HG03442 (cell line): ENCODE results near the gene TEAD3.
"Not testable (repeated sequence)": the region's sequence is repeated elsewhere in the genome, so short reads cannot be mapped to it uniquely, and the experiment has no call there.

ENCODE experiments used
- ATAC-seq: cut with Tn5 transposase; IDR thresholded peaks from one replicate; pipeline ENCODE4 v1.9.1; 2021; ENCODE audit warnings: mild to moderate bottlenecking, moderate library complexity; ENCODE audit not compliant: unreplicated experiment

TEAD3 gene

GRCh38 chr6:35496841-35497570 lies at the start of gene TEAD3:
TSS of gene TEAD3 (minus strand) at chr6:35497079.
- no peak for ATAC-seq

- ATAC-seq = no peak
Measured at GRCh38 chr6:35544769-35545361, 48.0 kb upstream of the TEAD3 start.

GRCh38 chr6:35543459-35544193 lies 46.7 kb upstream of the TEAD3 start:
- ATAC-seq = no peak

- no peak for ATAC-seq
Measured at GRCh38 chr6:35541836-35542235, 45.0 kb upstream of the TEAD3 start.

GRCh38 chr6:35539223-35539622 lies 42.3 kb upstream of the TEAD3 start:
- ATAC-seq = no peak

- ATAC-seq = not testable (repeated sequence)
Measured at GRCh38 chr6:35535847-35536246, 39.0 kb upstream of the TEAD3 start.

DNA sequence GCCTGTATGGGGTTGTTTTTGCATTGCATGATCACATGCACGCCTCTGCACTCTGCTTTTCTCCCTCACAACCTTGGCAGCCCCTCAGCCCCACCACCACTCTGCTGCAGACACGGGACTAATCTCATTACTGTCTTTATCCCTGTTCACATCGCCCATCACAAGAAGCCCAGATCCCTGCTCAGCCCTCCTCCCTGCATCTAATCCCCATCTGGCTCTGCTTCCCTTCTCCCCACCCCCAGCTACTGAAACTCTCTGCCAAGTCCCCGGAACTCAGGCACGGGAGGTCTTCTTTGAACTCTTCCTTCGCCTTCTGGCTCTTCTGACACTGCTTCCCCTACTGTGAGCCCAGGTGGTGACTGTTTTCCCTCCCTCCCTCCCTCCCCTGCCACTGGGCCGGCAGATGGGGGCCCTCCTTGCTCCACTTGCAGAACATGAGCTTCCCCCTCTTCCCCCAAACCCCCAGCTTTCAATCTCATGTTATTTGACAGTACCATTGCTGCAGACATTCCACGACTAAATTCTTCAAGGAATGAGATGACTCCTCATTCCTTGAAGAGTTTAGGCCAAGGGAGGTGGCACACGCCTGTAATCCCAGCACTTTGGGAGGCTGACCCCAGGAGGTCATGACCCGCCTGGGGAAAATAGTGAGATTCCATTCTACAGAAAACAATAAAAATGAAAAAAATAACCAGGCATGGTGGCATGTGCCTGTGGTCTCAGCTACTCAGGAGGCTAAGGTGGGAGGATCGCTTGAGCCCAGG lies 37.7 kb upstream of the TEAD3 start:
- no peak for ATAC-seq

- ATAC-seq = no peak
Measured at GRCh38 chr6:35533981-35534380, 37.1 kb upstream of the TEAD3 start.

DNA sequence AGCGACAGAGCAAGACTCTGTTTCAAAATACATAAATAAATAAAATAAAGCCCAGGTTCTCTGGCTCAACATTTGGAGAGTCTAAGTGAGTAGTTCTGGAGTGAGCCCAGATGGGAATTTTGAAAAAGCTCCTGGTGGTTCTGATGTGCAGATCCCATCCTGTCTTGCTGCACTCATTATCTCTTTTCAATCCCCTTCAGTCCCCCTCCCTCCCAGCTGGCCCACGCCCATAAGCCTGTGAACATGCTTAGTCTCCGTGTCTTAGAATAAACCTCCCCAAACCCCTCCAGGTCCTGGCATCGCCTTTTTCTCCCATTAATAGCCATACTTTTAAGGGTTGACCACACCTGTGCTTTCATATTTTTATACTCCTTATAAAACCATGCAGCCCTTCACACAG lies 35.2 kb upstream of the TEAD3 start:
- no peak for ATAC-seq

DNA sequence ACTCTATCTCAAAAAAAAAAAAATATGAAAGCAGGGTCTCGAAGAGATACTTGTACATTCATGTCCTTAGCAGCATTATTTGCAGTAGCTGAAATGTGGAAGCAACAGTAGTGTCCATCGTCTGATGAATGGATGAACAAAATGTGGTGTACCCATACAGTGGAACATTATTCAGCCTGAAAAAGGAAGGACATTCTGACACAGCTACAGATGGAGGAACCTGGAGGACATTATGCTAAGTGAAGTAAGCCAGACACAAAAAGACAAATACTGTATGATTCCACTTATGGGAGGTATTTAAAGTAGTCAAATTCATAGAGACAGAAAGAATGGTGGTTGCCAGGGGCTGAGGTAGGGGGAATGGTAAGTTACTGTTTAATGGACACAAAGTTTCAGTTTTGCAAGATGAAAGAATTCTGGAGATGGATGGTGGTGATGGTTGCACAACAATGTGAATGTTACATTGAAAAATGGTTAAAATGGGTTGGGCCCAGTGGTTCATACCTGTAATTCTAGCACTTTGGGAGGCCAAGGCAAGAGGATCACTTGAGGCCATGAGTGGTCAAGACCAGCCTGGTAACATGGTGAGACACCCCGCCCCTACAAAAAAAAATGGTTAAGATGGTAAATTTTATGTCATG lies 27.6 kb upstream of the TEAD3 start:
- ATAC-seq = no peak

DNA sequence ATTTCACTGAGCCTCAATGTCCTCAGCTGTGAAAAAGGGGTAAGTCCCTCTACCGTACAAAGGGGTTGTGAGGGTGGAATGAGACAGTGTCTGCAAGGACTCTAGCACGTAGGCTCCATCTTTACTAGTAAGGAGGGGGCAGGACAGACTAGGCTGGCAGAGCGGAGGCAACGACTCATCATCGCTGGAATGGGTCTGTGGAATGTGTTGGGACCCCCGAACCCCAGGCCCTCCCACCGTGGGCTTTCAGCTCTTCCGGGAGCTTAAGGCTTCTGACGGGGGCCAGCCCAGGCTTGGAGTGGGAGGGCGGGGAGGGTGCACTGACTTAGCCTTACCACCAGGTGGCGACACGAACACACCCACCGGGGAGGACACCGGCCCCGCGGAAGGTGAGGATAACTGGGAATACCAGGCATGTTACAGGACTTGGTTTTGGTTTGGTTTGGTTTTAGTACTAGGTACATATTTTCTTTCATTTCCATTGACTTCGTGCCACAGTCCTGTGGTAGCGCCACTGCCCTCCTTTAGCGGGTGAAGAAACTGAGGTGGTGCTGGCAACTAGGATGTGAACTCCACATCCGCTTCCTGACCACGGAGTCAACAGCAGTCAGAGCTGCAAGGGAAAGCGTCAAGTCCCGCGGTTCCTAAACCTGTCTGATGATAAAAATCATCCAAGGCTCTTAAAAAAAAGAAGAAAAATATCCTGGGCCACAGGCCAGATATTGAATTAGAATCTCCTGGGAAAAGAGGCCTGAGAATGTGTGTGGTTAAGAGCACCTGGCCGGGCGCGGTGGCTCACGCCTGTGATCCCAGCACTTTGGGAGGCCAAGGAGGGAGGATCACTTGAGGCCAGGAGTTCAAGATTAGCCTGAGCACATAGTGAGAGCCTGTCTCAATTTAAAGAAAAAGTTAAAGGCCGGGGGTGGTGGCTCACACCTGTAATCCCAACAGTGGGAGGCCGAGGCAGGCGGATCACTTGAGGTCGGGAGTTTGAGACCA lies 26.1 kb upstream of the TEAD3 start:
- no peak for ATAC-seq

GRCh38 chr6:35522151-35522550 lies 25.3 kb upstream of the TEAD3 start:
- ATAC-seq = no peak

- ATAC-seq = no peak
Measured at GRCh38 chr6:35521235-35521634, 24.4 kb upstream of the TEAD3 start.

DNA sequence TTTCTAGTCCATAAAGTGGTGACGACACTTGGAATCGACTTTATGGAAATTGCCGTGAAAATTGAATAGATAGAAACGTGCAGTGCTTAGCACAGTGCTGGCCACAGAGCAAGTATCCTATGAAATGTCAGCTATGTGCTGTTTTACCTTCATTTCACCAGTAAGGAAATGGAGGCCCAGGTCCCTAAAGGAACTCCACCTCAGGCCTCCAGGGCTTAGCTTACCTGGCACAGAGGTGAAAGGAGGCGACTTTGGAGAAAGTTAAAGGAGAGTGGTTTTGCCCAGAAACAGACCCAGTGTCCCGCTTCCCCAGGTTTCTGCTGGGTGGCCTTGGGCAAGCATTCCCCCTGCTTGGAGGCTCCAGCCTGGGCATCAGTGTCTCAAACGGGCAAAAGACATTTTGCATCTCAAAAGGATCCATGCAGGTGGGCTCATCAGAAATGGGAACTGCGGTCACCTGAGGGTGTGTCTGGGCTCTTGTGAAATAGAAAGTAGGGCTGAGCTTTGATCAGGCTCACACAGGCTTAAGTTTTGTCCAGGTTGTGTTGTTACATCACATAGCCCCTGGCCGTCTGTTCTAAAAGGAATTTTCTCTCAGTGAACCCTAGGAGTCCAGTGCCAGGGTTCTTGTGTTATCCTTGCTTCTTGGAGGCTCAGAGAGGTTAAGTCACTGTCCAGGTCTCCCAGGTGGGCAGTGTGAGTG lies 22.6 kb upstream of the TEAD3 start:
- no peak for ATAC-seq

GRCh38 chr6:35518566-35519312 lies 21.9 kb upstream of the TEAD3 start:
- no peak for ATAC-seq

DNA sequence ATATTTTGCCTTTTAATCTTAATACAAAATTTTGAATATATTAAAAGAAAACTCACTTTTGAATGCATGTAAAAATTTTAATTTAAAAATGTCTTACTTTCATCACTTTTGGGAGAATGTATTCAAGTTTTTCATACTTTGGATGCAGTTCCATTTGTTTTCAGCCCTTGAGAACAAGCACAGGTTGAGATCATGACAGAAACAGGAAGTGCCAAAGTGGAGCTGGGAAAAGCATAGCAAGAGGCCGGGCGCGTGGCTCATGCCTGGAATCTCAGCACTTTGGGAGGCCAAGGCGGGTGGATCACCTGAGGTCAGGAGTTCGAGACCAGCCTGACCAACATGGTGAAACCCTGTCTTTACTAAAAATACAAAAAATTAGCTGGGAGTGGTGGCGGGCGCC lies 21.1 kb upstream of the TEAD3 start:
- not testable (repeated sequence) for ATAC-seq

DNA sequence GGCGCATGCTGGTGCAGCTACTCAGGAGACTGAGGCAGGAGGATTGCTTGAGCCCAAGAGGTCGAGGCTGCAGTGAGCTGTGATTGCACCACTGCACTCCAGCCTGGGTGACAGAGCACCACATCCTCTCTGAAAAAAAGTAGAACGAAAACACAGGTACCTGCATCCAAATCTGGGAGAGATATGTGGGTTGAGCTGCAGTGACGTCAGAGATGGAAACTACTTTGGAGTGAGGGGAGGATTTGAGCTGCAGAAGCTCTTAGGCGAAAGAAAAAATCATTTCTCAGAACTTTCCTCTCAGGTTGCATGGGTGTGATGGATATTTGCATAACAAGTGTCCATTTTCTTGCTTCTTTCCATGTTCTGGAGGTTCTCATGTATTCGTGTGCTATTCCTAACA lies 19.8 kb upstream of the TEAD3 start:
- ATAC-seq = no peak

DNA sequence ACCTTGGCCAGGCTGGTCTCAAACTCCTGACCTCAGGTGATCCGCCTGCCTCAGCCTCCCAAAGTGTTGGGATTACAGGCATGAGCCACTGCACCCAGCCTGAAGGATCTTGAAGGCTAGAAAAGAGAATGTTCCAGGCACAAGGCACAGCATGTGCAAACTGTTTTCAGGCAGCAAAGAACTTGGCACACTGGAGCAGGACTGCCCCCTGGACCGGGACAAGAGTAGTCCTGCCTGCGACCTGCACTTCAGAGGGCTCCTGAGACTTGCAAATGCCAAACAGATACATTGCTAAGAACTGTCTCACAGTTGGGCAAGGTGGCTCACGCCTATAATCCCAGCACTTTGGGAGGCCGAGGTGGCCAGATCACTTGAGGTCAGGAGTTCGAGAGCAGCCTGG lies 19.1 kb upstream of the TEAD3 start:
- ATAC-seq = not testable (repeated sequence)
